K562 (cell line): ENCODE measurements around the gene LRRC26.

ENCODE experiments used
- CAMTA2 ChIP-seq: fragments of 250-450 bp; sonication (Bioruptor Pico); conservative IDR thresholded peaks from 2 replicates; pipeline ENCODE4 v1.5.1; 2022
- CTCF ChIP-seq, 3 experiments: IDR thresholded peaks in 2 of 3; conservative IDR thresholded peaks in 1 of 3; 2 replicates each; pipeline ENCODE4 v1.5.1; 2011 to 2012; ENCODE audit warnings: low read length in 3 of 3, mild to moderate bottlenecking in 3 of 3, control low read depth in 2 of 3, improper control_type of control experiment in 1 of 3, inconsistent platforms in 1 of 3, low read depth in 1 of 3, mixed read lengths in 1 of 3, moderate library complexity in 1 of 3; ENCODE audit not compliant: insufficient read depth in 2 of 3

GRCh38 chr9:137183980-137184595 lies 14.2 kb upstream of the LRRC26 start:
- TF ChIP-seq CTCF (IDR thresholded peaks at IDR 0.05 in 2 of 3, conservative IDR thresholded peaks at IDR 0.05 in 1 of 3; ENCODE audit: insufficient read depth in 2 of 3, low read depth in 1 of 3, low read length in 3 of 3) (no peak), CAMTA2 (CRISPR knock-in tag) (no peak)
